SU-DHL-6 (cell line): ENCODE results near the gene SHROOM2.

Source experiments
- CTCF ChIP-seq: fragments of 200-600 bp; sonication (generic); IDR thresholded peaks from one replicate; pipeline ENCODE4 v1.5.1; 2017; ENCODE audit warnings: antibody characterized with exemption, mild to moderate bottlenecking, low read length, moderate library complexity; ENCODE audit not compliant: insufficient read depth, poor library complexity, severe bottlenecking
- EZH2phosphoT487 ChIP-seq: fragments of 200-600 bp; sonication (generic), shearing (Covaris generic); conservative IDR thresholded peaks from 2 replicates; pipeline ENCODE4 v1.6.1; 2018; ENCODE audit warnings: mild to moderate bottlenecking, antibody characterized with exemption, low read length, moderate library complexity, mixed read lengths

GRCh38 chrX:9917861-9918260, 131.6 kb downstream of the SHROOM2 start:
- TF ChIP-seq CTCF (no peak), EZH2phosphoT487 (no peak)
